Upper lobe of left lung (tissue), 4 donors: ENCODE results near the gene FDX1.

ENCODE experiments used
- POLR2A ChIP-seq, 4 donors: fragments of 450-650 bp; IDR thresholded peaks; one replicate each; pipeline ENCODE4 v1.5.1; 2016 to 2017; ENCODE audit warnings: antibody characterized with exemption in 4 of 4, mild to moderate bottlenecking in 2 of 4
- POLR2AphosphoS5 ChIP-seq, 2 donors: sonication (generic); formaldehyde crosslinking; IDR thresholded peaks; one replicate each; pipeline ENCODE4 v1.5.1; 2017; ENCODE audit warnings: antibody characterized with exemption in 2 of 2
- TF ChIP-seq, protein P1 (sequence below), 6 experiments: fragments of 450-650 bp in 4 of 6; fragments of 200-600 bp in 2 of 6; sonication (generic) in 2 of 6; IDR thresholded peaks; one replicate each; pipeline ENCODE4 v1.5.1; 2016 to 2019; ENCODE audit warnings: antibody characterized with exemption in 6 of 6

DNA sequence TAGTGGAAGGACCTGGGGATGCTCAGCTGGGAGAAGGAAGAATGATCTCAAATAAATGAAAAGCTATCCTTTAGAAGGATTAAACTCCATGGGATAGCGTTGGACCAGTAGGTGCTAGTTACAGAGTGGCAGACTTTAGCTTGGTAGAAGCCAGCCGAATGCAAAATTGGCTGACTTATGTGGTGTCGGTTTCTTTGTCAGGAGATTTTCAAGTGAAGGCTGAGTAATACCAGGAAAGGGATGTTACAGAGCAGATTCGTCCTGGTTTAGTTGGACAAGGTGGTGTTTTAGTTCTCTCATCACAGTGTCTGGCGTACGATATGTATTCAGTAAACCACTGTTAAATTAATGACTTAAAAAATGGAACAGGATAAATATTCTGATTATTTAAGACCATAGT is 26.0 kb downstream of the FDX1 start:
- TF ChIP-seq, protein P1, sequence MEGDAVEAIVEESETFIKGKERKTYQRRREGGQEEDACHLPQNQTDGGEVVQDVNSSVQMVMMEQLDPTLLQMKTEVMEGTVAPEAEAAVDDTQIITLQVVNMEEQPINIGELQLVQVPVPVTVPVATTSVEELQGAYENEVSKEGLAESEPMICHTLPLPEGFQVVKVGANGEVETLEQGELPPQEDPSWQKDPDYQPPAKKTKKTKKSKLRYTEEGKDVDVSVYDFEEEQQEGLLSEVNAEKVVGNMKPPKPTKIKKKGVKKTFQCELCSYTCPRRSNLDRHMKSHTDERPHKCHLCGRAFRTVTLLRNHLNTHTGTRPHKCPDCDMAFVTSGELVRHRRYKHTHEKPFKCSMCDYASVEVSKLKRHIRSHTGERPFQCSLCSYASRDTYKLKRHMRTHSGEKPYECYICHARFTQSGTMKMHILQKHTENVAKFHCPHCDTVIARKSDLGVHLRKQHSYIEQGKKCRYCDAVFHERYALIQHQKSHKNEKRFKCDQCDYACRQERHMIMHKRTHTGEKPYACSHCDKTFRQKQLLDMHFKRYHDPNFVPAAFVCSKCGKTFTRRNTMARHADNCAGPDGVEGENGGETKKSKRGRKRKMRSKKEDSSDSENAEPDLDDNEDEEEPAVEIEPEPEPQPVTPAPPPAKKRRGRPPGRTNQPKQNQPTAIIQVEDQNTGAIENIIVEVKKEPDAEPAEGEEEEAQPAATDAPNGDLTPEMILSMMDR (IDR thresholded peaks at IDR 0.05), result no peak
- no peak for TF ChIP-seq POLR2A (IDR thresholded peaks at IDR 0.05)
- no peak for TF ChIP-seq POLR2AphosphoS5 (IDR thresholded peaks at IDR 0.05)
